ENCODE measurements around the gene SOWAHB. TPM values are rescaled to one million over a fixed set of nuclear protein-coding genes. Genes with fewer than 3 reads are reported as not detected.

Gene SOWAHB
- total RNA-seq, 3 donors from 2014 or later (not counting 1 experiment from before 2014, with no cell fraction given) = not detected

DNA sequence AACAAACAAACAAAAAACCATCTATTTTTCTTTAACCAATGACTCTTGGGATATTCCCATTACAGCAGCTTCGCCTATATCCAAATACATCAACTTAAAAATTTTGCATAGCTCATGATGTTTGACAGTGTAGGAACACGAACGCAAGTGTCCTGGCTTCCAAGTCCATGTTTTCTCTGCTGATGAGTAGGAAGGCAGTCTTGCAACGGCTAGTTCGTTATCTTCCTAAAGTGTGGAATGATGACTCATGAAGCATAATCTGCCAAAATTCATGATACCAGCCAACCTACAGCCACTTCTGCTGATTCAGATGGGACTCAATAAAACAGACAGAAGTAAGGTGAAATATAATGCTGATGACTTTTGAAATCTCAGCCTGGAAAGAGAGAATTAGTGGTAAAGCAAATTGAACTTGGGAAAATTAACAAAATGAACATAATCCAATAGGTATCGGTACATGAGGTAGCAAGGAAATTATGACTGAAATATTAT lies 45.2 kb upstream of the SOWAHB start:
- H3K36me3 ChIP-seq (ENCODE audit: control insufficient read depth, insufficient read depth, low read length) = no peaks in the 10 kb centered on the region
- peaks cover 3% of the 10 kb centered on the region for H3K4me1 ChIP-seq (ENCODE audit: control insufficient read depth, insufficient read depth, low read length)
- H3K27ac ChIP-seq (ENCODE audit: low read length) = no peak overlapping the region
- intact Hi-C loops (cut with micrococcal nuclease) = no loop called here
- TF ChIP-seq CTCF (IDR thresholded peaks at IDR 0.05) = no peak
- Mint-ChIP-seq H3K4me1 (peaks cover 1 to 8% of the 10 kb centered on the region in 2 donors), H3K4me3 (no peak overlapping the region), H3K9me3 (peaks cover 2 to 4% of the 10 kb centered on the region in 2 donors), H3K27me3 (ENCODE audit: low read depth in 2 of 2) (peaks cover 6 to 7% of the 10 kb centered on the region in 2 donors), H3K36me3 (no peaks in the 10 kb centered on the region), H3K27ac (no peak overlapping the region)
- ATAC-seq (no peak), DNase-seq (no peak)
- H3K27me3 ChIP-seq (ENCODE audit: control insufficient read depth, insufficient read depth, low read length) = no peaks in the 10 kb centered on the region
- H3K4me3 ChIP-seq (ENCODE audit: low read length) = no peak overlapping the region
- WGBS (ENCODE audit: insufficient coverage) = 93% methylated on average over 5 of the region's 6 CpGs
- no peaks in the 10 kb centered on the region for H3K9me3 ChIP-seq (ENCODE audit: control insufficient read depth, insufficient read depth, low read length)

DNA sequence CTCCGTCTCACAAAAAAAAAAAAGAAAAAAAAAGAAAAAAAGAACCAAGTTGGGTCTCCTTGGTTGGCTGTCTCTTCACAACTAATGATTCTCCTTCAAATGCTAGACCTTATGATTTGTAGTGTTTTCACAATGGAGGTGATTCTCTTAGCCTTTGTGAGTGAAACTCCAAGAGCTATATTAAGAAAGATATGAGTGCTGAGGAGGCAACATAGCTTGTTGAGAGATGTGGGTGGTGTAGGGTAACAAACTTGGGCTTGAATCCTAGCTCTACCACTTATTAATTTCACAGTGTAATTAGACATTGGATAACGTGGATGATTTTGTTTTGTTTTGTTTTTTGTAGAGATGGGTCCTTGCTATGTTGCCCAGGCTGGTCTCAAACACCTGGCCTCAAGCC lies 41.2 kb upstream of the SOWAHB start:
- no peak overlapping the region for H3K27ac ChIP-seq (ENCODE audit: low read length)
- intact Hi-C loops (cut with micrococcal nuclease) = no loop called here
- H3K4me1 ChIP-seq (ENCODE audit: control insufficient read depth, insufficient read depth, low read length) = no peaks in the 10 kb centered on the region
- no peaks in the 10 kb centered on the region for H3K27me3 ChIP-seq (ENCODE audit: control insufficient read depth, insufficient read depth, low read length)
- H3K36me3 ChIP-seq (ENCODE audit: control insufficient read depth, insufficient read depth, low read length) = no peaks in the 10 kb centered on the region
- no peaks in the 10 kb centered on the region for H3K9me3 ChIP-seq (ENCODE audit: control insufficient read depth, insufficient read depth, low read length)
- peaks cover 2 to 4% of the 10 kb centered on the region in 2 donors for H3K9me3 Mint-ChIP-seq
- ATAC-seq (no peak), DNase-seq (no peak)
- TF ChIP-seq CTCF (IDR thresholded peaks at IDR 0.05) = no peak
- no peak overlapping the region for H3K27ac Mint-ChIP-seq
- no peak overlapping the region for H3K4me3 ChIP-seq (ENCODE audit: low read length)
- peaks cover 11 to 16% of the 10 kb centered on the region in 2 donors for H3K27me3 Mint-ChIP-seq (ENCODE audit: low read depth in 2 of 2)
- peaks cover 0 to 8% of the 10 kb centered on the region in 2 donors for H3K4me1 Mint-ChIP-seq
- WGBS (ENCODE audit: insufficient coverage) = 100% methylated on average over 1 of the region's 2 CpGs
- no peaks in the 10 kb centered on the region for H3K36me3 Mint-ChIP-seq
- no peak overlapping the region for H3K4me3 Mint-ChIP-seq

DNA sequence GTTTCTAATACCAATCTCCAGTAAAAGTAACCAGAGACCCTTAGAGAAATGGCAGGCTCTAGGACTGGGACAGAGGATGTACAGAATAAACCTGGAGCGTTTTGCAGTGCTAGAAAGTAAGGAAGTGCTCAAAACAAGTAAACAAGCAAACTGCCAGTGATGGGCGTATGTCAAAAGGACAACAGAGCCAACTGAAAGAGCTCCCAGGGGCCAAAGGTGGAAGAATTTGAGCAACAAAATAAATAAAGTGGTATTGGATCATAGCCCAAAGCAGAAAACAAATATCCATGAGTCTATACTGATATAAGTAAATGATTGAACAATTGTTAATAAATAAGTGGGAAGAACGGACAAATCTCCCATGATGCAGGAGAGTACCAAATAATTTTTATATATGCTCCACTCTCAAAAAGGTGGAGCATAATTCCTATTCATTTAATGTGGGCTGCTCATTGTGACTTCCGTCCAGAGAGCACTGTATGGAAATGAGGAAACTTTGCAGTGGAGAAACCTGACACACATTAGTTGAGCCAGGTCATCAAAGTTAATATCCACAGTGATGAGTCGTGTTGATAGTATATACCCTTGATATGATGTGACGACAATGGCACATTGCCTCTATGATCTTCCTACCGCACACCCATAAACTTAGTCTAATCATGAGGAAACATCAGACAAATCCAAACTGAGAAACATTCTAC lies 33.8 kb upstream of the SOWAHB start:
- ATAC-seq (no peak), DNase-seq (no peak)
- no peak overlapping the region for H3K4me3 ChIP-seq (ENCODE audit: low read length)
- peaks cover 4 to 17% of the 10 kb centered on the region in 2 donors for H3K27me3 Mint-ChIP-seq (ENCODE audit: low read depth in 2 of 2)
- H3K9me3 Mint-ChIP-seq = no peaks in the 10 kb centered on the region
- TF ChIP-seq CTCF (IDR thresholded peaks at IDR 0.05) = no peak
- no peaks in the 10 kb centered on the region for H3K9me3 ChIP-seq (ENCODE audit: control insufficient read depth, insufficient read depth, low read length)
- 90% methylated on average over 6 of the region's 7 CpGs for WGBS (ENCODE audit: insufficient coverage)
- no peaks in the 10 kb centered on the region for H3K4me1 ChIP-seq (ENCODE audit: control insufficient read depth, insufficient read depth, low read length)
- intact Hi-C loops (cut with micrococcal nuclease) = no loop called here
- H3K27me3 ChIP-seq (ENCODE audit: control insufficient read depth, insufficient read depth, low read length) = no peaks in the 10 kb centered on the region
- H3K27ac ChIP-seq (ENCODE audit: low read length) = no peak overlapping the region
- H3K4me1 Mint-ChIP-seq = peaks cover 0 to 3% of the 10 kb centered on the region in 2 donors
- H3K36me3 ChIP-seq (ENCODE audit: control insufficient read depth, insufficient read depth, low read length) = no peaks in the 10 kb centered on the region
- no peaks in the 10 kb centered on the region for H3K36me3 Mint-ChIP-seq
- H3K27ac Mint-ChIP-seq = no peak overlapping the region
- no peak overlapping the region for H3K4me3 Mint-ChIP-seq

DNA sequence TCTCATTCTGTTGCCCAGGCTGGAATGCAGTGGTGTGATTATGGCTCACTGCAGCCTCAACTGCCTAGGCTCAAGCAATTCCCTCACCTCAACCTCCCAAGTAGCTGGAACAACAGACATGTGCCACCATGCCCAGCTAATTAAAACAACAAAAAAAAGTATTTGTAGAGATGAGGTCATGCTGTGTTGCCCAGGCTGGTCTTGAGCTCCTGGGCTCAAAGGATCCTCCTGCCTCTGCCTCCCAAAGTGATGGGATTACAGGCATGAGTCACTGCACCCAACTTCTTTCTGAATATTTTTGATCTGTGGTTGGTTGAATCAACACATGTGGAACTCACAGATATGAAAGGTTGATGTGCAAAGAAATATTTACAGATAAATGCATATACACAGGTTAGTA lies 33.1 kb upstream of the SOWAHB start:
- no peak for TF ChIP-seq CTCF (IDR thresholded peaks at IDR 0.05)
- intact Hi-C loops (cut with micrococcal nuclease) = no loop called here
- no peak for ATAC-seq
- H3K27me3 Mint-ChIP-seq (ENCODE audit: low read depth in 2 of 2) = peaks cover 3 to 17% of the 10 kb centered on the region in 2 donors
- Histone ChIP-seq H3K27ac (ENCODE audit: low read length) (no peak overlapping the region), H3K36me3 (ENCODE audit: control insufficient read depth, insufficient read depth, low read length) (no peaks in the 10 kb centered on the region), H3K4me3 (ENCODE audit: low read length) (no peak overlapping the region), H3K9me3 (ENCODE audit: control insufficient read depth, insufficient read depth, low read length) (no peaks in the 10 kb centered on the region), H3K27me3 (ENCODE audit: control insufficient read depth, insufficient read depth, low read length) (no peaks in the 10 kb centered on the region), H3K4me1 (ENCODE audit: control insufficient read depth, insufficient read depth, low read length) (no peaks in the 10 kb centered on the region)
- no peak overlapping the region for H3K27ac Mint-ChIP-seq
- H3K9me3 Mint-ChIP-seq = no peaks in the 10 kb centered on the region
- H3K4me3 Mint-ChIP-seq = no peak overlapping the region
- DNase-seq = no peak
- no peaks in the 10 kb centered on the region for H3K36me3 Mint-ChIP-seq
- no peaks in the 10 kb centered on the region for H3K4me1 Mint-ChIP-seq

All from natural killer cell (primary cell).